Trophoblast cell (in vitro differentiated cells and primary cell): ENCODE results near the gene RASA4.
"Not testable (repeated sequence)": the region's sequence is repeated elsewhere in the genome, so short reads cannot be mapped to it uniquely, and the experiment has no call there.

Experiments
- DNase-seq, 2 donors: peaks; one replicate each; pipeline ENCODE4 v3.0.0-alpha.2; 2016
- H2AFZ ChIP-seq: 2 replicates; pipeline ENCODE4 v1.6.1; 2013; ENCODE audit warnings: low read length, moderate library complexity, mild to moderate bottlenecking; ENCODE audit not compliant: insufficient read depth, poor library complexity
- H2AK5ac ChIP-seq: 2 replicates; pipeline ENCODE4 v1.6.1; 2013; ENCODE audit warnings: mild to moderate bottlenecking, low read length
- H2BK120ac ChIP-seq: 2 replicates; pipeline ENCODE4 v1.6.1; 2013; ENCODE audit warnings: low read length, mild to moderate bottlenecking, moderate library complexity; ENCODE audit not compliant: insufficient read depth, poor library complexity
- H2BK12ac ChIP-seq: 2 replicates; pipeline ENCODE4 v1.6.1; 2013; ENCODE audit warnings: mild to moderate bottlenecking, low read length, moderate library complexity
- H2BK5ac ChIP-seq: 2 replicates; pipeline ENCODE4 v1.6.1; 2013; ENCODE audit warnings: low read length, low read depth, moderate library complexity, mild to moderate bottlenecking; ENCODE audit not compliant: poor library complexity
- H3K14ac ChIP-seq: 2 replicates; pipeline ENCODE4 v1.6.1; 2013; ENCODE audit warnings: mild to moderate bottlenecking, low read length
- H3K18ac ChIP-seq: 2 replicates; pipeline ENCODE4 v1.6.1; 2013; ENCODE audit warnings: mild to moderate bottlenecking, low read length
- H3K23ac ChIP-seq: 2 replicates; pipeline ENCODE4 v1.6.1; 2013; ENCODE audit warnings: low read length
- H3K27ac ChIP-seq: 2 replicates; pipeline ENCODE4 v1.5.1; 2013; ENCODE audit warnings: low read depth, mild to moderate bottlenecking, inconsistent platforms, low read length, moderate library complexity
- H3K27me3 ChIP-seq: 2 replicates; pipeline ENCODE4 v1.6.1; 2013; ENCODE audit warnings: inconsistent platforms, mild to moderate bottlenecking, low read length, moderate library complexity; ENCODE audit not compliant: insufficient read depth
- H3K36me3 ChIP-seq, 2 experiments: 1 replicate in 1 of 2; 2 replicates in 1 of 2; pipeline ENCODE4 v1.6.1; 2013; ENCODE audit warnings: low read length in 2 of 2, mild to moderate bottlenecking in 2 of 2, moderate library complexity in 1 of 2; ENCODE audit not compliant: insufficient read depth in 2 of 2, control insufficient read depth in 1 of 2
- H3K4ac ChIP-seq: 2 replicates; pipeline ENCODE4 v1.6.1; 2013; ENCODE audit warnings: low read depth, mild to moderate bottlenecking, low read length, moderate library complexity
- H3K4me1 ChIP-seq, 2 experiments: 1 replicate in 1 of 2; 2 replicates in 1 of 2; pipeline ENCODE4 v1.6.1; 2013; ENCODE audit warnings: low read length in 2 of 2, mild to moderate bottlenecking in 2 of 2, moderate library complexity in 1 of 2; ENCODE audit not compliant: insufficient read depth in 2 of 2, control insufficient read depth in 1 of 2
- H3K4me2 ChIP-seq: 2 replicates; pipeline ENCODE4 v1.6.1; 2013; ENCODE audit warnings: inconsistent platforms, mild to moderate bottlenecking, low read length, moderate library complexity
- H3K4me3 ChIP-seq: 2 replicates; pipeline ENCODE4 v1.5.1; 2013; ENCODE audit warnings: mild to moderate bottlenecking, low read depth, low read length, inconsistent platforms
- H3K79me1 ChIP-seq: one replicate; pipeline ENCODE4 v1.6.1; 2013; ENCODE audit warnings: low read length
- H3K79me2 ChIP-seq: 2 replicates; pipeline ENCODE4 v1.6.1; 2013; ENCODE audit warnings: low read length, mild to moderate bottlenecking; ENCODE audit not compliant: control insufficient read depth, insufficient read depth, poor library complexity
- H3K9ac ChIP-seq: 2 replicates; pipeline ENCODE4 v1.6.1; 2013; ENCODE audit warnings: mild to moderate bottlenecking, low read length
- H3K9me3 ChIP-seq: 2 replicates; pipeline ENCODE4 v1.6.1; 2013; ENCODE audit warnings: low read depth, mild to moderate bottlenecking, control low read depth, inconsistent platforms, low read length; ENCODE audit not compliant: insufficient read depth
- H4K12ac ChIP-seq: 2 replicates; pipeline ENCODE4 v1.6.1; 2013; ENCODE audit warnings: low read depth, mild to moderate bottlenecking, low read length, moderate library complexity
- H4K8ac ChIP-seq: 2 replicates; pipeline ENCODE4 v1.6.1; 2013; ENCODE audit warnings: low read depth, mild to moderate bottlenecking, low read length, moderate library complexity
- H4K91ac ChIP-seq: one replicate; pipeline ENCODE4 v1.6.1; 2013; ENCODE audit warnings: low read depth, mild to moderate bottlenecking, low read length, moderate library complexity
- WGBS: extraction: QIAGEN DNeasy Blood & Tissue Kit; methylation state at CpG from one replicate; pipeline ENCODE4 v1.1.7; 2013; ENCODE audit warnings: missing lambda C conversion rate; ENCODE audit not compliant: insufficient read length, insufficient coverage; ENCODE audit errors: extremely low coverage; 5-methylcytosine and 5-hydroxymethylcytosine counted together

The RASA4 gene

DNA sequence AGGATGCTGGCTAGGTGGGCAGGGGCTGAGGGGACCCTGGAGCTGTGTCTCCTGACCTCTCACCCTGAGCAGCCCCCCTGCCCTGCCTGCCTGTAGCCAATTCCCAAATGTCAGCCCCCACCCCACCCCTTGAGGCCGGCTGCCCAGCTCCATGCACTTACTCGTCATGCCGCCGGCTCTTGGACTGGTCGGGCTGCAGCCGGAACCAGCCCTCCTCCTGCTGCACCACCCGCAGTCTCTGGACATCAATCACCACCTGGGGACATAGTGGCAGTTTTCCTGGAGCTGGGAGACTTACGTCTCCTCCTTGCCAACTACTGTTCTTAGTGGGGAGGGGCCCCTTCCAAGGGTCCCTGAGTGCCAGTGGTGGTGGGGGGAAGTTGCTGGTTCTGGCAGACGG is 16.9 kb downstream of the RASA4 start:
- H3K36me3 ChIP-seq, H4K12ac ChIP-seq, DNase-seq, H2BK12ac ChIP-seq, H3K9me3 ChIP-seq, H2AK5ac ChIP-seq, H3K4me2 ChIP-seq, H4K8ac ChIP-seq, H3K4me3 ChIP-seq, H3K27me3 ChIP-seq, H3K79me1 ChIP-seq, H3K4me1 ChIP-seq, H3K23ac ChIP-seq, H2BK120ac ChIP-seq, H4K91ac ChIP-seq, H3K14ac ChIP-seq, H2BK5ac ChIP-seq, H3K79me2 ChIP-seq, H3K27ac ChIP-seq, H3K9ac ChIP-seq, H3K4ac ChIP-seq, H2AFZ ChIP-seq, H3K18ac ChIP-seq: not testable (repeated sequence)
- WGBS, result no CpG with 5 or more reads among the region's 9 CpGs

DNA sequence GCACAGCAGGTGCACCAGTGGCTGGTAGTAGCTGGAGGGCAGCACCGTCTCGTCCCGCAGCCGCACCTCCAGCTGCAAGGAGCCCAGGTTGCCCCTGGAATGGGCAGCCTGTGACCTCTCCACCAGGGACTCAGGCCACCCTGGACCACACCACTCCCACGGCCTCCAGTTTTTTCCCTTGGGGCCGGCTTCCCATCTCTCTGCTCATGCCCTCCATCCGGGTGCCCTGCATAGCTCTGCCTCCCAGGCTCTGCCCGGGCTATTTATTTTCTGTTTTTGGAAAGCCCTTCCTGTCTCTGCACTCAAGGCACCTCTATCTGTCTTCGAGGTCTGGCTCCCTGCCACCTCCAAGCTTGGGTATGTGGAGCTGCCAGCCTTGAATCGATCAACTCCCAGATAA is 20.5 kb downstream of the RASA4 start:
- H4K91ac ChIP-seq, H3K79me1 ChIP-seq, H3K4me2 ChIP-seq, H4K12ac ChIP-seq, H3K27me3 ChIP-seq, H3K14ac ChIP-seq, H3K4me1 ChIP-seq, H3K79me2 ChIP-seq, H3K18ac ChIP-seq, H2AFZ ChIP-seq, H2BK12ac ChIP-seq, H2BK120ac ChIP-seq, H3K36me3 ChIP-seq, H3K4me3 ChIP-seq, H3K9me3 ChIP-seq, H3K9ac ChIP-seq, H3K27ac ChIP-seq, H2AK5ac ChIP-seq, H3K23ac ChIP-seq, H3K4ac ChIP-seq, H4K8ac ChIP-seq, DNase-seq, H2BK5ac ChIP-seq: not testable (repeated sequence)
- no CpG with 5 or more reads among the region's 10 CpGs for WGBS

DNA sequence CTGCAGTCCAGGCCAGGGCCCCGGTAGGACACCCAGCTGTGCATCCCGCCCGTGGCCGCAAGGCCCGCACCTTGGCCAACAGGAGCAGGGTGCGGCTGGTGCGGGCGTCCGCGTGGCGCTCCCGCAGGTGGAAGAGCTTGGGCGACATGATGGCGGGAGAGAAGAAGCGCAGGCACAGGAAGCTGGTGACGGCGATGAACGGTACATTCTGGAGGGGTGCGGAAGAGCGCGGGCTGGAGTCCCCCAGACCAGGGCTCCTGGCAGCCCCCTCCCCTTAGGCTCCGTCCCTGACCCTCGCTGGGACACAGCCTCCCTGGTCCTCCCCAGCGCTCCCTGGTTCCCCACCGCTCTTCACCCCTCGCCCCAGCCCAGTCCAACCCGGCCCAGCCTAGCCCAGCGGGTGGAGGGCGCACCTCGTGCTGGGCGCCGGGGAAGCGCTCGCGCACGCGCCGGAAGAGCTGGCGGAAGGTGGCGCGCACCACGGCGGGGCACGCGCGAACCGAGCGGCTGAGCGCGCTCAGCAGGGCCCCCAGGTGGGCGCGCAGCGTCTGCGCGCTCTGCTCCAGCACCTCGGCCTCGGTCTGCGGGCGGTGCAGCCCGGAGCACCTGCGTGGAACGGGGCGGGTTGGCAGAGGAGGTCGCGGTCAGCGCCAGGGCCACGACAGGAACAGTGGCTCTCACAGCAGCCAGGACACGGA is 22.8 kb downstream of the RASA4 start:
- not testable (repeated sequence) for H3K18ac ChIP-seq, H3K23ac ChIP-seq, H3K4me2 ChIP-seq, H3K79me1 ChIP-seq, H3K9me3 ChIP-seq, H3K4me1 ChIP-seq, H2AFZ ChIP-seq, H3K27me3 ChIP-seq, H2AK5ac ChIP-seq, H3K4me3 ChIP-seq, H3K4ac ChIP-seq, H3K79me2 ChIP-seq, H4K12ac ChIP-seq, H2BK120ac ChIP-seq, DNase-seq, H3K27ac ChIP-seq, H3K36me3 ChIP-seq, H2BK5ac ChIP-seq, H3K14ac ChIP-seq, H2BK12ac ChIP-seq, H4K8ac ChIP-seq, H4K91ac ChIP-seq, H3K9ac ChIP-seq
- no CpG with 5 or more reads among the region's 68 CpGs for WGBS

DNA sequence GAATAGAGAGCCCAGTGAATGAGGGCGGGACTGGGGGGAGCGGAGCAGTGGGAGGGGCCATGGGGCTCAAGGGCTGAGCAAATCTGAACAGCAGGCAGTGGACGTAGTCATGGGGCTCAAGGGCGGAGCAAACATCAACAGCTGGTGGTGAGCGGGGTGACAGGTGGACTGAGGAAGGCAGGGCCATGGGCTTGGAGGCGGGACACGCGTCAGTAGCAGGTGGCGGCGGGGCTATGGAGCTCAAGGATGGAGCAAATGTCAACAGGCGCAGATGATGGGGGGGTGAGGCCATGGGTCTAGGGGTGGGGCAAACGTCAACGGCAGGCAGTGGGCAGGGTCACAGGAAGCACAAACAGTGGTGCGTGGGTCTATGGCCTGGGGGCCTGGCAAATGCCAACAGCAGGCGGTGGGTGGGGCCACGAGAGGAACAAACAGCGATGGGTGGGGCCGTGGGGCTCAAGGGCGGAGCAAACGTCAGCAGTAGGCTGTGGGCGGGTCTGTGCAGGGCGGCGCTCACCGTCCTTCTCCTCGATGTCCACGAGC is 24.0 kb downstream of the RASA4 start:
- H3K4me2 ChIP-seq, H2BK12ac ChIP-seq, H2AK5ac ChIP-seq, H3K4ac ChIP-seq, H3K4me1 ChIP-seq, H4K91ac ChIP-seq, H3K27ac ChIP-seq, H3K18ac ChIP-seq, H4K12ac ChIP-seq, H3K27me3 ChIP-seq, H3K9me3 ChIP-seq, H3K79me2 ChIP-seq, H3K4me3 ChIP-seq, H2AFZ ChIP-seq, H3K9ac ChIP-seq, H3K79me1 ChIP-seq, DNase-seq, H2BK5ac ChIP-seq, H3K23ac ChIP-seq, H2BK120ac ChIP-seq, H3K36me3 ChIP-seq, H3K14ac ChIP-seq, H4K8ac ChIP-seq: not testable (repeated sequence)
- no CpG with 5 or more reads among the region's 26 CpGs for WGBS
